ENCODE results near the gene ACAN. TPM values are rescaled to one million over a fixed set of nuclear protein-coding genes. Genes with fewer than 3 reads are reported as not detected.

The ACAN gene
- total and polyA plus RNA-seq, 9 of the 15 experiments (the other 6 are each of a cell fraction or from before 2014, with no cell fraction given) = not detected

DNA sequence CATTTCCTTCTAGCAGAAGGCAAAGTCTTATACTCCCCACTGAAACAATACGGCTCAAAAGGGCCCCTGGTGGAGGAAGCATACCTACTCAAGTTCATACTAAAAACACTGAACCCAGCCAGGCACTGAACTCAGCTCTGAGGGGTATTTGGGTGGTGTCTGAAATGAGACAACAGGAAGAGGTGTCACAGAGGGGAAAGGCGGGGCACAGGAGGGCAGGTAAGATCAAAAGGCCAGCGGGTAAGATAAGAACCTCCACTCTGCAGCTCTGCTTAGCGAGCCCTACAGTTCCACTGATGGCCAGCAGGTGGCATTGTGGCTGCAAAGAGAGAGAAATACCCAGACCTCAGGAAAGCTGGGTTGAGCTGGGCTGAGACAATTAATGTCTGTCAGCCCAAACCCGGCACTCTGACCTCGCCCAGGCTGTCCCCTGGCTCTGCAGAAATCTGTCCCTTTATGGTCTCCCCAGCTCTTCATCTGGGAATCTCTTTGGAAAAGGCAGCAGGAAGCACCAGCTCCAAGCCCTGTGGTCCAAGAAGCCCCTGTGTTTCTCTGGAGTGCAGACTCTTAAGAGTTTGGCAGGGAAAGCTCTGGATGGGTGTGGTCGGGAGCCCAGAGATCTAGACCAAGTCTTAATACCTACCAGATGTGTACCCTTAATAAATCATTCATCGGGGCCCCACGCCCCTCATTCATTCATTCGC, 101.5 kb downstream of the ACAN start (continued):
- TF ChIP-seq, protein P1, sequence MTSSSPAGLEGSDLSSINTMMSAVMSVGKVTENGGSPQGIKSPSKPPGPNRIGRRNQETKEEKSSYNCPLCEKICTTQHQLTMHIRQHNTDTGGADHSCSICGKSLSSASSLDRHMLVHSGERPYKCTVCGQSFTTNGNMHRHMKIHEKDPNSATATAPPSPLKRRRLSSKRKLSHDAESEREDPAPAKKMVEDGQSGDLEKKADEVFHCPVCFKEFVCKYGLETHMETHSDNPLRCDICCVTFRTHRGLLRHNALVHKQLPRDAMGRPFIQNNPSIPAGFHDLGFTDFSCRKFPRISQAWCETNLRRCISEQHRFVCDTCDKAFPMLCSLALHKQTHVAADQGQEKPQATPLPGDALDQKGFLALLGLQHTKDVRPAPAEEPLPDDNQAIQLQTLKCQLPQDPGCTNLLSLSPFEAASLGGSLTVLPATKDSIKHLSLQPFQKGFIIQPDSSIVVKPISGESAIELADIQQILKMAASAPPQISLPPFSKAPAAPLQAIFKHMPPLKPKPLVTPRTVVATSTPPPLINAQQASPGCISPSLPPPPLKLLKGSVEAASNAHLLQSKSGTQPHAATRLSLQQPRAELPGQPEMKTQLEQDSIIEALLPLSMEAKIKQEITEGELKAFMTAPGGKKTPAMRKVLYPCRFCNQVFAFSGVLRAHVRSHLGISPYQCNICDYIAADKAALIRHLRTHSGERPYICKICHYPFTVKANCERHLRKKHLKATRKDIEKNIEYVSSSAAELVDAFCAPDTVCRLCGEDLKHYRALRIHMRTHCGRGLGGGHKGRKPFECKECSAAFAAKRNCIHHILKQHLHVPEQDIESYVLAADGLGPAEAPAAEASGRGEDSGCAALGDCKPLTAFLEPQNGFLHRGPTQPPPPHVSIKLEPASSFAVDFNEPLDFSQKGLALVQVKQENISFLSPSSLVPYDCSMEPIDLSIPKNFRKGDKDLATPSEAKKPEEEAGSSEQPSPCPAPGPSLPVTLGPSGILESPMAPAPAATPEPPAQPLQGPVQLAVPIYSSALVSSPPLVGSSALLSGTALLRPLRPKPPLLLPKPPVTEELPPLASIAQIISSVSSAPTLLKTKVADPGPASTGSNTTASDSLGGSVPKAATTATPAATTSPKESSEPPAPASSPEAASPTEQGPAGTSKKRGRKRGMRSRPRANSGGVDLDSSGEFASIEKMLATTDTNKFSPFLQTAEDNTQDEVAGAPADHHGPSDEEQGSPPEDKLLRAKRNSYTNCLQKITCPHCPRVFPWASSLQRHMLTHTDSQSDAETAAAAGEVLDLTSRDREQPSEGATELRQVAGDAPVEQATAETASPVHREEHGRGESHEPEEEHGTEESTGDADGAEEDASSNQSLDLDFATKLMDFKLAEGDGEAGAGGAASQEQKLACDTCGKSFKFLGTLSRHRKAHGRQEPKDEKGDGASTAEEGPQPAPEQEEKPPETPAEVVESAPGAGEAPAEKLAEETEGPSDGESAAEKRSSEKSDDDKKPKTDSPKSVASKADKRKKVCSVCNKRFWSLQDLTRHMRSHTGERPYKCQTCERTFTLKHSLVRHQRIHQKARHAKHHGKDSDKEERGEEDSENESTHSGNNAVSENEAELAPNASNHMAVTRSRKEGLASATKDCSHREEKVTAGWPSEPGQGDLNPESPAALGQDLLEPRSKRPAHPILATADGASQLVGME (CRISPR knock-in tag; IDR thresholded peaks at IDR 0.05) = peak; percentile 51; the same call in 1 of the 2 replicates
- TF ChIP-seq ZNF707 (CRISPR knock-in tag; conservative IDR thresholded peaks at IDR 0.05) = no peak
- no peak for TF ChIP-seq FOXM1 (IDR thresholded peaks at IDR 0.05; ENCODE audit: low read depth)
- TF ChIP-seq FOXM1 (CRISPR knock-in tag; IDR thresholded peaks at IDR 0.05; ENCODE audit: low read depth) = no peak
- no peak for TF ChIP-seq ZFP30 (CRISPR knock-in tag; IDR thresholded peaks at IDR 0.05; ENCODE audit: borderline replicate concordance)
- TF ChIP-seq, protein P2, sequence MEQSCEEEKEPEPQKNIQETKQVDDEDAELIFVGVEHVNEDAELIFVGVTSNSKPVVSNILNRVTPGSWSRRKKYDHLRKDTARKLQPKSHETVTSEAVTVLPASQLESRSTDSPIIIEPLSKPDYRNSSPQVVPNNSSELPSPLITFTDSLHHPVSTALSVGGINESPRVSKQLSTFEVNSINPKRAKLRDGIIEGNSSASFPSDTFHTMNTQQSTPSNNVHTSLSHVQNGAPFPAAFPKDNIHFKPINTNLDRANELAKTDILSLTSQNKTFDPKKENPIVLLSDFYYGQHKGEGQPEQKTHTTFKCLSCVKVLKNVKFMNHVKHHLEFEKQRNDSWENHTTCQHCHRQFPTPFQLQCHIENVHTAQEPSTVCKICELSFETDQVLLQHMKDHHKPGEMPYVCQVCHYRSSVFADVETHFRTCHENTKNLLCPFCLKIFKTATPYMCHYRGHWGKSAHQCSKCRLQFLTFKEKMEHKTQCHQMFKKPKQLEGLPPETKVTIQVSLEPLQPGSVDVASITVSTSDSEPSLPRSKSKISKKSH (CRISPR knock-in tag; IDR thresholded peaks at IDR 0.05) = no peak
- no peak for TF ChIP-seq TRIM24 (IDR thresholded peaks at IDR 0.05)
- TF ChIP-seq, protein P3, sequence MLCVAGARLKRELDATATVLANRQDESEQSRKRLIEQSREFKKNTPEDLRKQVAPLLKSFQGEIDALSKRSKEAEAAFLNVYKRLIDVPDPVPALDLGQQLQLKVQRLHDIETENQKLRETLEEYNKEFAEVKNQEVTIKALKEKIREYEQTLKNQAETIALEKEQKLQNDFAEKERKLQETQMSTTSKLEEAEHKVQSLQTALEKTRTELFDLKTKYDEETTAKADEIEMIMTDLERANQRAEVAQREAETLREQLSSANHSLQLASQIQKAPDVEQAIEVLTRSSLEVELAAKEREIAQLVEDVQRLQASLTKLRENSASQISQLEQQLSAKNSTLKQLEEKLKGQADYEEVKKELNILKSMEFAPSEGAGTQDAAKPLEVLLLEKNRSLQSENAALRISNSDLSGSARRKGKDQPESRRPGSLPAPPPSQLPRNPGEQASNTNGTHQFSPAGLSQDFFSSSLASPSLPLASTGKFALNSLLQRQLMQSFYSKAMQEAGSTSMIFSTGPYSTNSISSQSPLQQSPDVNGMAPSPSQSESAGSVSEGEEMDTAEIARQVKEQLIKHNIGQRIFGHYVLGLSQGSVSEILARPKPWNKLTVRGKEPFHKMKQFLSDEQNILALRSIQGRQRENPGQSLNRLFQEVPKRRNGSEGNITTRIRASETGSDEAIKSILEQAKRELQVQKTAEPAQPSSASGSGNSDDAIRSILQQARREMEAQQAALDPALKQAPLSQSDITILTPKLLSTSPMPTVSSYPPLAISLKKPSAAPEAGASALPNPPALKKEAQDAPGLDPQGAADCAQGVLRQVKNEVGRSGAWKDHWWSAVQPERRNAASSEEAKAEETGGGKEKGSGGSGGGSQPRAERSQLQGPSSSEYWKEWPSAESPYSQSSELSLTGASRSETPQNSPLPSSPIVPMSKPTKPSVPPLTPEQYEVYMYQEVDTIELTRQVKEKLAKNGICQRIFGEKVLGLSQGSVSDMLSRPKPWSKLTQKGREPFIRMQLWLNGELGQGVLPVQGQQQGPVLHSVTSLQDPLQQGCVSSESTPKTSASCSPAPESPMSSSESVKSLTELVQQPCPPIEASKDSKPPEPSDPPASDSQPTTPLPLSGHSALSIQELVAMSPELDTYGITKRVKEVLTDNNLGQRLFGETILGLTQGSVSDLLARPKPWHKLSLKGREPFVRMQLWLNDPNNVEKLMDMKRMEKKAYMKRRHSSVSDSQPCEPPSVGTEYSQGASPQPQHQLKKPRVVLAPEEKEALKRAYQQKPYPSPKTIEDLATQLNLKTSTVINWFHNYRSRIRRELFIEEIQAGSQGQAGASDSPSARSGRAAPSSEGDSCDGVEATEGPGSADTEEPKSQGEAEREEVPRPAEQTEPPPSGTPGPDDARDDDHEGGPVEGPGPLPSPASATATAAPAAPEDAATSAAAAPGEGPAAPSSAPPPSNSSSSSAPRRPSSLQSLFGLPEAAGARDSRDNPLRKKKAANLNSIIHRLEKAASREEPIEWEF (CRISPR knock-in tag; IDR thresholded peaks at IDR 0.05) = no peak
- no peak for TF ChIP-seq SRF (CRISPR knock-in tag; IDR thresholded peaks at IDR 0.05)
- TF ChIP-seq, protein P4, sequence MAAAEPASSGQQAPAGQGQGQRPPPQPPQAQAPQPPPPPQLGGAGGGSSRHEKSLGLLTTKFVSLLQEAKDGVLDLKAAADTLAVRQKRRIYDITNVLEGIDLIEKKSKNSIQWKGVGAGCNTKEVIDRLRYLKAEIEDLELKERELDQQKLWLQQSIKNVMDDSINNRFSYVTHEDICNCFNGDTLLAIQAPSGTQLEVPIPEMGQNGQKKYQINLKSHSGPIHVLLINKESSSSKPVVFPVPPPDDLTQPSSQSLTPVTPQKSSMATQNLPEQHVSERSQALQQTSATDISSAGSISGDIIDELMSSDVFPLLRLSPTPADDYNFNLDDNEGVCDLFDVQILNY (CRISPR knock-in tag; IDR thresholded peaks at IDR 0.05) = no peak
- no peak for TF ChIP-seq ZNF24 (IDR thresholded peaks at IDR 0.05)
- no peak for TF ChIP-seq SMARCA5 (IDR thresholded peaks at IDR 0.05)
- TF ChIP-seq RBM34 (IDR thresholded peaks at IDR 0.05; ENCODE audit: borderline replicate concordance, insufficient read depth, low read length) = no peak

Measured in K562 (cell line).